Suprapubic skin (tissue), 3 donors: Measurements from ENCODE around the gene TIGD6.
A peak's percentile ranks its signal among the peaks of the same experiment; 100 is the strongest.

ENCODE experiments used
- POLR2AphosphoS5 ChIP-seq, 3 donors: sonication (generic); formaldehyde crosslinking; IDR thresholded peaks; one replicate each; pipeline ENCODE4 v1.6.1; 2017; ENCODE audit warnings: antibody characterized with exemption in 3 of 3
- TF ChIP-seq, protein P1 (sequence below), 2 donors: fragments of 200-600 bp in 1 of 2; fragments of 450-650 bp in 1 of 2; sonication (generic) in 1 of 2; IDR thresholded peaks; one replicate each; pipeline ENCODE4 v1.5.1; 2016 to 2019; ENCODE audit warnings: antibody characterized with exemption in 2 of 2, mild to moderate bottlenecking in 1 of 2, moderate library complexity in 1 of 2

DNA sequence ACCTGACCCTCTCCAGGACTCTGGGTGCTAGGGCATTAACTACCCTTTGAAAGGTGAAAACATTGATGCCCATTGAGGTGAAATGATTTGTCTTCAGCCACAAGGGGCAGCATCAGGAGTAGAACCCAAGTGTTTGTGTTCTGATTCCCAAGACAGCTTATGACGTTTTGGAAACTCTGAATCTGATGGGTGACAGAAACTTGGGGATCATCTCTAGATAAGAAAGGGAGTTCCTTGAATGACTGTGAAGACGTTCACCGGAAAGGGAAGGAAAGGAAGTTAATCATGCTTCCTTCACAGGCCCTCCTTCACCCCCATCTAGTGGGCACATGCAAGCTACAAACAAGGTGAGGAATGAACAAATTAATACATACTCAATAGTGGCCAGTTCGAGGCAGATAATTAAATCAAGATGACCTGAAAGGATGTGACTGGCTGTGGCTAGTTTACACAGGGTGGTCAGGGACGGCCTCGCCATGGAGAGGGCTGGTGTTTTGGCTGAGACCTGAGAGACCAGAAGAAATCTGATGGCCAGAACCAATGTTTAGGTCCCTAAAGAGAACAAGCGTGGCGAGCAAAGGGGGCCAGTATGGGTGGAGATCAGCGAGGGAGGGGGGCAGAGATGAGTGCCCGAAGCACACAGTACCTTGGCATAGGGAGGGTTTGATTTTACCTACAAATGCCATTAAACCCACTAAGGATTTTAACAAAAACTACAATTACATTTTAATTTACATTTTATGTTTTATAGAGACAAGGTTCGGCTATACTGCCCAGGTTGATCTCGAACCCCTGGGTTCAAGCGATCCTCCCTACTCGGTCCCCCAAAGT lies 40.8 kb downstream of the TIGD6 start:
- no peak for TF ChIP-seq POLR2AphosphoS5 (IDR thresholded peaks at IDR 0.05)
- TF ChIP-seq, protein P1, sequence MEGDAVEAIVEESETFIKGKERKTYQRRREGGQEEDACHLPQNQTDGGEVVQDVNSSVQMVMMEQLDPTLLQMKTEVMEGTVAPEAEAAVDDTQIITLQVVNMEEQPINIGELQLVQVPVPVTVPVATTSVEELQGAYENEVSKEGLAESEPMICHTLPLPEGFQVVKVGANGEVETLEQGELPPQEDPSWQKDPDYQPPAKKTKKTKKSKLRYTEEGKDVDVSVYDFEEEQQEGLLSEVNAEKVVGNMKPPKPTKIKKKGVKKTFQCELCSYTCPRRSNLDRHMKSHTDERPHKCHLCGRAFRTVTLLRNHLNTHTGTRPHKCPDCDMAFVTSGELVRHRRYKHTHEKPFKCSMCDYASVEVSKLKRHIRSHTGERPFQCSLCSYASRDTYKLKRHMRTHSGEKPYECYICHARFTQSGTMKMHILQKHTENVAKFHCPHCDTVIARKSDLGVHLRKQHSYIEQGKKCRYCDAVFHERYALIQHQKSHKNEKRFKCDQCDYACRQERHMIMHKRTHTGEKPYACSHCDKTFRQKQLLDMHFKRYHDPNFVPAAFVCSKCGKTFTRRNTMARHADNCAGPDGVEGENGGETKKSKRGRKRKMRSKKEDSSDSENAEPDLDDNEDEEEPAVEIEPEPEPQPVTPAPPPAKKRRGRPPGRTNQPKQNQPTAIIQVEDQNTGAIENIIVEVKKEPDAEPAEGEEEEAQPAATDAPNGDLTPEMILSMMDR (IDR thresholded peaks at IDR 0.05), result peak; percentile 24 to 29
